Measurements from ENCODE around the gene ATP4B.

- TF ChIP-seq EZH2 (IDR thresholded peaks at IDR 0.05; ENCODE audit: insufficient read depth, poor library complexity, severe bottlenecking) (no peak), EZH2phosphoT487 (IDR thresholded peaks at IDR 0.05; ENCODE audit: insufficient read depth, low read depth) (no peak)
These were observed 13.3 kb upstream of the ATP4B start for GRCh38 chr13:113671066-113672001.

Measured in GM23248 (cell line).